Stimulated activated CD4-positive, alpha-beta T cell treated with anti-CD3 and anti-CD28 coated beads, TNF-alpha, amount 100 ng/mL, for 48 hours (primary cell): ENCODE measurements around the gene RBFOX1.
"Not testable (repeated sequence)": the region's sequence is repeated elsewhere in the genome, so short reads cannot be mapped to it uniquely, and the experiment has no call there.

Experiments
- DNase-seq, 3 donors: peaks; one replicate each; pipeline ENCODE4 v3.0.0-alpha.2; 2020; ENCODE audit warnings: low read depth in 3 of 3

Gene RBFOX1

GRCh38 chr16:7458144-7458543 is 125.5 kb downstream of the RBFOX1 start:
- no peak for DNase-seq

GRCh38 chr16:7470344-7470743 is 137.7 kb downstream of the RBFOX1 start:
- DNase-seq = no peak

GRCh38 chr16:7471268-7471667 is 138.6 kb downstream of the RBFOX1 start:
- DNase-seq = no peak

- DNase-seq = no peak
Observed at GRCh38 chr16:7482032-7482431, 149.4 kb downstream of the RBFOX1 start.

- DNase-seq = no peak
Observed at GRCh38 chr16:7482596-7483290, 150.1 kb downstream of the RBFOX1 start.

- DNase-seq = no peak
Observed at GRCh38 chr16:7487574-7488323, 155.1 kb downstream of the RBFOX1 start.

GRCh38 chr16:7492122-7492521 is 159.5 kb downstream of the RBFOX1 start:
- DNase-seq = no peak

- no peak for DNase-seq
Observed at GRCh38 chr16:7493133-7493532, 160.5 kb downstream of the RBFOX1 start.

GRCh38 chr16:7497691-7498090 is 165.0 kb downstream of the RBFOX1 start:
- no peak for DNase-seq

GRCh38 chr16:7501868-7502267 is 169.2 kb downstream of the RBFOX1 start:
- no peak for DNase-seq

- DNase-seq = not testable (repeated sequence)
Observed at GRCh38 chr16:7502591-7503157, 170.0 kb downstream of the RBFOX1 start.

GRCh38 chr16:7503666-7504065 is 171.0 kb downstream of the RBFOX1 start:
- no peak for DNase-seq

GRCh38 chr16:7504844-7505243 is 172.2 kb downstream of the RBFOX1 start:
- DNase-seq = no peak

GRCh38 chr16:7505495-7505894 is 172.8 kb downstream of the RBFOX1 start:
- no peak for DNase-seq

GRCh38 chr16:7506363-7506762 is 173.7 kb downstream of the RBFOX1 start:
- DNase-seq = no peak

- DNase-seq = no peak
Observed at GRCh38 chr16:7508656-7509055, 176.0 kb downstream of the RBFOX1 start.

- DNase-seq = no peak
Observed at GRCh38 chr16:7509963-7510601, 177.4 kb downstream of the RBFOX1 start.

GRCh38 chr16:7511549-7512260 is 179.1 kb downstream of the RBFOX1 start:
- no peak for DNase-seq

GRCh38 chr16:7512503-7512902 is 179.9 kb downstream of the RBFOX1 start:
- DNase-seq = no peak

GRCh38 chr16:7513429-7513828 is 180.8 kb downstream of the RBFOX1 start:
- DNase-seq = peak in 1 of 3 donors; percentile 0

- no peak for DNase-seq
Observed at GRCh38 chr16:7515543-7515942, 182.9 kb downstream of the RBFOX1 start.

GRCh38 chr16:7517496-7517895 is 184.9 kb downstream of the RBFOX1 start:
- no peak for DNase-seq
